EL (cell line): ENCODE data around the gene KNG1.

Source experiments
- DNase-seq: peaks from one replicate; pipeline ENCODE4 v3.0.0-alpha.2; 2016

Gene KNG1

DNA sequence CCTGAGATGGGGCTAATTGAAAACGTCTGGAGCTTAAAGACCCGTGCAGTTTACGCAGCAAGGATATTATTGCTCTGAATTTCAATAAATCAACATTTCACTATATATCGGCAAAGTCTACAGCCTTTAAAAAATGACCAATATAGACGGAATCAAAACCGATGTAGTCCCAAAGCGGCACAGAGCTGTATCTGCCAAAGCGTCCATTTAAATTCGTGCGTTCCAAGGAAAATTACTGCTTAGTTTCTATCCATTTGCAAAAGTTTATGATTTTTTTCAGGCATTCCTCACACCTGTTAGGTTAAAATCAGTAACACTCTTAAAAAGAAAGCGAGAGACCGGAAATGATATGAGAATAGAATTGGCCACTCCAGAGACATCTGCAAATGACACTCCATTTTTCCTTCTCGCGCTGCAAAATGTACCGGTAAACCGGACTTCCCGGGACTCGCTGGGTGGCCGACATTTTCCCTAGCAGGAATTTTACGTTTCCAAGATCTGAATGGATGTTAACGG, 65.4 kb downstream of the KNG1 start:
- no peak for DNase-seq

DNA sequence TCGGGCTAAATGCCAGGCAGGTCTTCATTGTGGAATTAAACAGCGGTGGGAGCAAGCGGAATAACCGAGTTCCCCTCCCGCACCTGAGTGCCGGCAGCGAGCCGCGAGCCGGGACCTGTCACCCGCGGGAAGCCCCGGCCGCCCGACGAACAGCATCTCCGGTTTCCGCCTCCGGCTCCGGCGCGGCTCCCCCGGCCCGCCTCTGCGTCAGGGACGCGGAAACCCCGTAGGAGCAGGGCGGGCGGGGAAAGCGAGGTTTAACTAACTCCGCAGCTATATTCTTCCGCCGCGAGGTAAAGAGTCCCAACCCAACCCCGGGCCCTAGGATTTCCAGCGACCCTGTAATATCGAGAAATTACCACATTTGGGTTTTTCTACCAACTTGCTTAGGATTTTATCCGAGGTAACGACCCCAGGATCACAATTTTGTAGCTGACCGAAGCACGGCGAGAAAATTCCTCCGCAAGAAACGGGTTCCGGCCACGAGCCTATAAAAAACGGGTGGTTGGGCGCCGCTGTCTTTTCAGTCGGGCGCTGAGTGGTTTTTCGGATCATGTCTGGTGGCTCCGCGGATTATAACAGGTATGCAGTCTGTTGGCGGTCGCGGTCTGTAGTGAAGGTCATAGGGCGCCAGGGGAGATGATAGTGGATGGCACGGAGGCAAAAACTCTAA, 66.0 kb downstream of the KNG1 start, which contains the start of gene EIF4A2:
Gene EIF4A2, plus strand, starts transcription at position 520 of the 673 bp plus-strand sequence. Its CDS starts 34 bp downstream, at position 554.
- peak; percentile 88 for DNase-seq

DNA sequence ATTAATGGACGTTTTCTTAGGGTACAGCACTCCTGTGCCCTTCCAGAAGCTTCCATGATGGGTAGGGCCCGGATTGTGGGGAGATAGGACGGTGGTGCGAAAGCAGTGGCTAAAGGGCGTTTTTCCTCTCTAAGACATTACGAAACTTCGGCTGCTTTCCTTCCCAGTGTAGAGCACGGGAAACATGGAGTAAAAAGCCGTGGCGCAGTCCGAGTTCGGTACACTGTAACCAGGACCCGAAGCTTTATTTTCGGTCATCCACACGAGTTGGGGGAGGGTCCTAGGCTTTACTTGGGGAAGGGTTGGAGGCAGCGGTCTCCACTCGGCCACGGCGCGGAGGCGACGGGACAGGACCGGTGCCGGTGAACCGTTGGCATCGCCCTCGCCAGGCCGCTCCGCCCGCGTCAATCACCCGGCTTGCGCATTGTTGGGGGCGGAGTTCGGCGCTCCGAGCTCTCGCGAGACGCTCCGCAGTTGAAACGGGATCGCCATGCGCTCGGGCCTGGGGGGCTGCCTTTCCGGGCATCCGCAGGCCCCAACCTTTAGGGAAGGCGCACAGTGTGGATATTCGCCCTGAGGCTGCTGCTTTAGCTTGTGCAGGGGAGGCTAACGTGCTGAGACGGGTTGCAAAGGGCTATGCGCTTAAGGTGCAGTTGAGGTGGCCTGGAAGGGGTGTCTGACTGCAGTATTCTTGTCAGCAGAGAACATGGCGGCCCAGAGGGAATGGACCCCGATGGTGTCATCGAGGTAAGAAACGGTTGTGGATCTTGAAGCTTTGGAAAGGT, 66.8 kb downstream of the KNG1 start:
- DNase-seq: peak; percentile 62

DNA sequence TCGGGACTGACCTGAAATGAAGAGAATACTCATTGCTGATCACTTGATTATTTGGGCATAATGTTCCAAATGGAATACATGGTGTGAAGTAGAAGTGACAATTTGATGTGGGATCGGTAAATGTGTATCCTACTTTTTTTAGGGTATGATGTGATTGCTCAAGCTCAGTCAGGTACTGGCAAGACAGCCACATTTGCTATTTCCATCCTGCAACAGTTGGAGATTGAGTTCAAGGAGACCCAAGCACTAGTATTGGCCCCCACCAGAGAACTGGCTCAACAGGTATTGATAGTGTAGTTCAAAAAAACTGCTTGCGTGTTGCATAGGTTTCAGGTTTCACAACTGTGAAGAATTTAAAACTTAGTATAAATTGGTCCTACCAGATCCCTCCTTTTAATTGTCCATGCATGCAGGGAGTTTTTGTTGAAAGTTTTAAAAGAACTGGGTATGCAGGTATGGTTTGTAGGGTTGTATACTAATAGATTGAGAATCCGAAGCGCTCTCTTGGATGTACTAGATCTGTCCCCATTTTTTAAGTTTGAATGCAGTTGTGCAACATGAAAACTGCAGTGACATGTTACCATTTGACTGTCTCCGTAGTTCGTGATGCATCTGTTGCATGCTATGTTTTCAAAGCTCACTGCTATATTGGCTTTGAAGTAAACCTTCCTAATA, 67.8 kb downstream of the KNG1 start:
- peak; percentile 13 for DNase-seq

DNA sequence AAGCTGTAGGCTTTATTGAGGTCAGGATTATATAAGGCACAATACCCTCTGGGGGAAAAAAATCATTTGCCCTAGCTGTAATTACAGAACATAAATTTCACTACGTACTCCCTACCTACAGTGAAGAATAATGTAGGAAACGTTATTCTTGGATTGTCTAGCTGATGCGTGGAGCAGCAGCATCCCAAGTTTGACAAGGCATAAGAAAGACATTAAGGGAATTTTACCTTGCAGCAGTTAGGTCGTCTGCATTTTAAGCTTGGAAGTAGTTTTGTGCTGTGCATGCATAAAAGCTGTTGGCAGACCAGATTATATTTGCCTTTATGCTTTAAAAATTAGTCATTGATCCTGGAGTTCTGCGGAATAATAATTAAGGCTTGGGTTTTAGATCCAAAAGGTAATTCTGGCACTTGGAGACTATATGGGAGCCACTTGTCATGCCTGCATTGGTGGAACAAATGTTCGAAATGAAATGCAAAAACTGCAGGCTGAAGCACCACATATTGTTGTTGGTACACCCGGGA, 68.4 kb downstream of the KNG1 start:
- no peak for DNase-seq

DNA sequence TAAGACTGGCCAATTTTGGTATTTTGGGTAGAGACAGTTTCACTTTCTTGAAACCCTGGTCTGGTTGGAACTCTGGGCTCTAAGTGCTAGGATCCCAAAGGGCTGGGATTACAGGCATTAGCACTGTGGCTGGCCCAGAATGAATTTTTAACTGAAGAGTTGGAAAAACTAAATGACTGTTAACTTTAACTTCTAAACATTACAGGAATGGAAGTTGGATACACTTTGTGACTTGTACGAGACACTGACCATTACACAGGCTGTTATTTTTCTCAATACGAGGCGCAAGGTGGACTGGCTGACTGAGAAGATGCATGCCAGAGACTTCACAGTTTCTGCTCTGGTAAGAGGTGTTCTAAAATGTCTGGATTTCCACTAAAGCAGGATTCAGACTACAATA, 69.8 kb downstream of the KNG1 start:
- peak; percentile 14 for DNase-seq

DNA sequence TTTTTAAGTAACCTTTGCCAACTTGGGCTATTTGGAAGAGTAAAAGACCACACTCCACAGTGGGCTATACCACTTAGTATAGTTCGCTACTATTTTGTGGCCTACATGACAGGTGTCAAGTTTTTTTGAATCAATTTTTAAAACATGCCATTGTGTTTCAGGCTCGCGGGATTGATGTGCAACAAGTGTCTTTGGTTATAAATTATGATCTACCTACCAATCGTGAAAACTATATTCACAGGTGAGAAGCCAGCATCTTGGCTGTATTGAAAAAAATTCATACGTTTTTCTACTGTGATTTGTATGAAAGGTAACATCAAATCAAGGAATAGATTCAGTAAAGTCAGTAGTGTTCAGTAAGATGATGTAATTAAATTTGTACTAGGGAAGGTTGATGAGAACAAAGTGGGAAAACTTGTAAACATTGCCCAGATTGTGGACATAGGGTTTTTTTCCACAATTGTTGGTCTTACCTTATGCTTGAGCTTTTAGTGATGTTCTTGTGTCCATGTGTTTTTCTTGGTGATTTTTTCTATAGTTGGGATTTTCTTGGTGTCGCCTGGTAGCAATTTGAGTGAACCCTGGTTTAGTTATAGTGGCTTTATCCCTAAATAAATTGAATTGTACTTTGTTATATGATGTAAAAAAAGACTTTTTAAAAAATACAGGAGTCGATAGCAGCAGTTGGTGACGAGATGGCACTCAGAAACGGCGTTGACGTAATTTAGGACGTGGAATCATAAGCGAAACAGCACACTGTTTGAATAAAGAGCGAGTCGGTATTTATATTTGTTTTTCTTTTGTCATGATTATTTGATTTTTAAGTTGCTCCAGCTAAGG, 70.7 kb downstream of the KNG1 start:
- DNase-seq: peak; percentile 20

DNA sequence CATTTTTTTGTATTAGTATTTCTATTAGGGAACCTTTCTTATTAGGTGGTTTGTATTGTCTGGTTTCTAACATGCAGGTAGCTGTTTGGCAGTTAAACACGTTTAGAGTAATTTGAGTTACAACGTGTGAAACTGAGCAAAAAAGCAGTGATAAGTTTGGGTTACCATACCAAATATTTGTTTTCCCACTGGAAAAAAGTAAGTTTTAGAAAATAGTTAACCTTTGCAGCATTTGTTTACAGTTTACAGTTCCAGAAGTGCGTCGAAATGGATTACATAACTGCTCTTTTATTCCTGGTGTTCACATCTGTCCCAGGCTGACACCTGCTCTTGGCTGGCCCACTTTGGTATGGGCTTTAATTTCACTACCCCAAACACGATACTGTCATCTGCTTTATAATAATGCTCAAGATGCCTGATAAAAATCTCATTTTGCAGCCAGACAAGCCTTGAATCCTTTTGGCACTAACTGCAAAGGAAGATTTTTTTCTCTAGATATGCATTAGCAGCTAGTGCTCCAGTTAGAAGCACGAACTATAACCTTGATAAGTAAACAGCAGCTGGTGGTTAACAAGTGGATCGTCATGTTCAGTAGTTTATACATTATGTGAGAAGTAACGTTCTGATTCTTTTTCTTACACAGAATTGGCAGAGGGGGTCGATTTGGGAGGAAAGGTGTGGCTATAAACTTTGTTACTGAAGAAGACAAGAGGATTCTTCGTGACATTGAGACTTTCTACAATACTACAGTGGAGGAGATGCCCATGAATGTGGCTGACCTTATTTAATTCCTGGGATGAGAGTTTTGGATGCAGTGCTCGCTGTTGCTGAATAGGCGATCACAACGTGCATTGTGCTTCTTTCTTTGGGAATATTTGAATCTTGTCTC, 71.6 kb downstream of the KNG1 start:
- peak; percentile 34 for DNase-seq

DNA sequence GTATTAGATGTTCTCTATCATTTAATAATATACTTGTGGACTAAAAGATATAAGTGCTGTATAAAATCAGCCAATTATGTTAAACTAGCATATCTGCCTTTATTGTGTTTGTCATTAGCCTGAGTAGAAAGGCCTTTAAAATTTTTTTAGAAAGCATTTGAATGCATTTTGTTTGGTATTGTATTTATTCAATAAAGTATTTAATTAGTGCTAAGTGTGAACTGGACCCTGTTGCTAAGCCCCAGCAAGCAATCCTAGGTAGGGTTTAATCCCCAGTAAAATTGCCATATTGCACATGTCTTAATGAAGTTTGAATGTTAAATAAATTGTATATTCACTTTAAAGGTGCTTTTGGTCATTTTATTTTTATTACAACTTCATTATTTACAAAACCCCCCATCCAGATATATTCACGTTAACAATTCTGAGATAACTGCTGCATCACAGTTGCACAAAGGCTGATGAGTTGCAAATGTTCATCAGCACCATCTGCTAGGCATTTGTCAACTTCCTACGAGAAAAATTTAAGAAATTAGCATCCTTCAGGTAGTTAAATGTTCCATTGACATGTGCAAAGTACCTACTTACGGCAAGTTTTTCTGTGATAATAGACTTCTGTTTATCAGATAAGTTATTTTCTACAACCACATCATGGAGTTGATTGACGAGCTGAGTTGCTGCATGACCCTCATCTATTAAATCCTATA, 72.5 kb downstream of the KNG1 start:
- DNase-seq: no peak

DNA sequence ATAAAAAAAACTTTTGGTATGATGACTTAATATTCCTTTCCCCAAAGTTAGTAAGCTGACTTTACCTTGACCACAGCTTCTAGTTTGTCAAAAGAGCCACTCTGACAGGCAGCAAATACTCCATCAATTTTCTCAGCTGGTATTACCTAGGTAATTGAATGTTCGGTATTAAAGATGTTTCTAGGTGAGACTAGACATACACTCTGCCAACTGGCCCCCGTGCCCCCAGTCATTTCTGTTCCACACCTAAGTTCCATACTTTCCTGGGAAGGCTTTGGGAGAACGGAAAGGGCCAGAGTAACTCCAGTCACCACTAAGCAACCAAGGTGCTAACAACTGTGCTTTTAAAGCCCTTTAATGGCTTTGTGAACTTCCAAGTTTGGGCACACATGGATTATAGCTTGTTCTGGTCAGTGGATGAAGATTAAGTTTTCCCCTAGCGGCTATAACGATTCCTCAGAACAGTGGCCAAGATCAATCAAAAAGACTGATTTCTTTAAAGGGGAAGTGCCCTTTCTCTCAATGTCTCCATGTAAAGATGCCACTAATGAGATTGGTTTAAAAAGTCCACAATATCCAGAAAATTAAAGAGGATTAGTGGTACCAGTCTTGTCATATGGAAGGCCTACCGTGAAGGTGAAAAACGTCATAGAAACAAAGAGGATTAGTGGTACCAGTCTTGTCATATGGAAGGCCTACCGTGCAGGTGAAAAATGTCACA, 73.3 kb downstream of the KNG1 start:
- peak; percentile 75 for DNase-seq
